ENCODE results near the gene COX5A. TPM values are rescaled to one million over a fixed set of nuclear protein-coding genes. Genes with fewer than 3 reads are reported as not detected.

Gene COX5A
- total and polyA plus RNA-seq, 7 donors: 73.7 to 1,227 (median 124) TPM

DNA sequence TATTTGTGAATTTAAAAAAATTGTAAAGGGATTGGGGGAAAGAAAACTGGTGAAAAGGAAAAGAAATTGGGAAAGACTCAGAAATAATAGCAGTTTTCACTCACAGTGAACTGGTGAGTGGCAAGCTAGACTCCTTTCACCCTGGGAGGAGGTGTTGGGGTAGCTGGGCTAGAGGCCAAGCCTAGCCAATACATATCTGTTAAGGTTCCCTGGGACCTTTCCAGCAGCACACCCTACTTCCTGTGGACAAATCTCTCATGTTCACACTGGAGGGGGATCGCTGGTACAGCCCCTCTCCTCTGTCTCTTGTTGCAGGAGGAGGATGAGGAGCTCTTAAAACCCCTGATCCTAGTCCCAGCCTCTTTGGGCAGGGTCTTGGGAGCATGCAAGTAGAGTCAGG lies 22.4 kb upstream of the COX5A start:
- no peak for DNase-seq
- Histone ChIP-seq H3K27ac (no peak overlapping the region), H3K4me1 (peaks cover 0 to 44% (median 38%) of the 10 kb centered on the region in 4 donors), H3K36me3 (no peaks in the 10 kb centered on the region), H3K9me3 (no peaks in the 10 kb centered on the region), H3K4me3 (no peak overlapping the region), H3K27me3 (peaks cover 20 to 40% (median 30%) of the 10 kb centered on the region in 3 donors)
- 68 to 83% methylated on average over 1 of the region's 1 CpG for WGBS, 2 donors
- TF ChIP-seq CTCF (IDR thresholded peaks at IDR 0.05) (no peak), EP300 (IDR thresholded peaks at IDR 0.05) (no peak), POLR2A (IDR thresholded peaks at IDR 0.05) (no peak), POLR2AphosphoS5 (IDR thresholded peaks at IDR 0.05) (no peak)
- intact Hi-C loops (cut with DNase I): no loop called here

DNA sequence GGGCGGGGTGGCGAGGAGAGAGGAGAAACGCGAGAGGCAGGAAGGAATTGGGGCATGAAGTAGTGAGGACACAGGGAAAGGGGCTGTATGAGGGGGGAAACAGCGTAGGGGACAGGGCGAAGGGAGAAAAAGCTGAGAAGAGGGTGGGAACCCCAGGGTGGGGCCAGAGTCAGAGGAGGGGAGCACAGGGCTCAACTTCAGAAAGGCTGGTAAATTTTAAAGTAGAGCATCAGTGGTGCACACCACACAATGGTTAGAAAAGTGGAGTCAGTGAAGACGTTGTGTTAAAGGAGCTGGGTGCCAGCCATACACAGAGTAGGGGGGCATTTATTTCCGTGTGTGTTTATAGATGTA lies 21.7 kb upstream of the COX5A start:
- WGBS, 2 donors: 22 to 33% methylated on average over 8 of the region's 8 CpGs
- no peaks in the 10 kb centered on the region for H3K9me3 ChIP-seq
- DNase-seq: no peak
- H3K4me1 ChIP-seq: peaks cover 0 to 51% (median 40%) of the 10 kb centered on the region in 4 donors
- intact Hi-C loops (cut with DNase I): loop anchor here (5.0 to 10.0 kb wide), 4 partner anchors 117 to 585 kb away; partner anchors contain the start of genes C15orf39 and ULK3
- H3K4me3 ChIP-seq: no peak overlapping the region
- H3K27me3 ChIP-seq: peaks cover 20 to 48% (median 30%) of the 10 kb centered on the region in 3 donors
- no peak for TF ChIP-seq POLR2AphosphoS5 (IDR thresholded peaks at IDR 0.05)
- TF ChIP-seq EP300 (IDR thresholded peaks at IDR 0.05): no peak
- no peak for TF ChIP-seq CTCF (IDR thresholded peaks at IDR 0.05)
- TF ChIP-seq POLR2A (IDR thresholded peaks at IDR 0.05): no peak
- no peak overlapping the region for H3K27ac ChIP-seq
- H3K36me3 ChIP-seq: no peaks in the 10 kb centered on the region

- Histone ChIP-seq H3K27ac (peak overlapping the region in 1 of 4 donors; percentile 35), H3K9me3 (no peaks in the 10 kb centered on the region), H3K27me3 (peaks cover 20 to 53% (median 30%) of the 10 kb centered on the region in 3 donors), H3K36me3 (no peaks in the 10 kb centered on the region), H3K4me1 (peaks cover 0 to 51% (median 40%) of the 10 kb centered on the region in 4 donors), H3K4me3 (peak overlapping the region in 3 of 4 donors; percentile 54 to 65 (median 59))
- no peak for TF ChIP-seq CTCF (IDR thresholded peaks at IDR 0.05)
- no peak for TF ChIP-seq POLR2AphosphoS5 (IDR thresholded peaks at IDR 0.05)
- no peak for TF ChIP-seq POLR2A (IDR thresholded peaks at IDR 0.05)
- TF ChIP-seq EP300 (IDR thresholded peaks at IDR 0.05): no peak
- intact Hi-C loops (cut with DNase I): loop anchor here (5.0 to 10.0 kb wide), 4 partner anchors 117 to 584 kb away; partner anchors contain the start of genes C15orf39 and ULK3
- no peak for DNase-seq
- 6 to 8% methylated on average over 47 of the region's 47 CpGs for WGBS, 2 donors
Measured at GRCh38 chr15:74958908-74959585, 21.2 kb upstream of the COX5A start.

DNA sequence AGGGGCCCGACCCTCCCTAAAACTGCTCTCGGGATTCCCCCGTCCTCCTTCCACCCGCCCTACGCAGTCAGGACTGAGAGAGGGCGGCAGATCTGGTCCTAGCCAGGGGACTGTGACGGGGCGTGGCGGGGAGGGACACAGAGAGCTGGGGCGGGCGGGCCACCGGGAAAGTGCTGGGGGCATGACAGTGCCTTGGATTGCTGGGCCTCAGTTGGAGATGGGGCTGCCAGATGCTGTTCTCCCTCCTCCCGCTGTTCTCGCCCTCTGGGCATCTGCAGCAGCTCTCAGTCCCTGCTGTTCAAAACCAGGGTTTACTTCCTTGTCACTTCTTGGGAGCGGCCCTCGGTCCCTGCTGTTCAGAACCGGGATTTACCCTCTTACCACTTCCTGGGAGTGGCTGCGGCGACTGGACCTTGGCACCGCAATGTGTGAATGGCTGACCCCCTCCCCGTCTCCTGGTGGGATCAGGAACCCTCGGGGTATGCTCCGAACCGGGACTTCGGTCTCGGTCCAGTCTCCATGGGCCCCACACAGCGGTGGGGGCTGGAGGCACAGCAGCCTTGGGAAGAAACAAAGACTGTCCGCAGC lies 20.5 kb upstream of the COX5A start:
- Histone ChIP-seq H3K4me3 (peak overlapping the region; percentile 2 to 65 (median 56)), H3K4me1 (peaks cover 0 to 51% (median 40%) of the 10 kb centered on the region in 4 donors), H3K27me3 (peaks cover 20 to 55% (median 30%) of the 10 kb centered on the region in 3 donors), H3K9me3 (no peaks in the 10 kb centered on the region), H3K36me3 (no peaks in the 10 kb centered on the region), H3K27ac (peak overlapping the region in 3 of 4 donors; percentile 3 to 35 (median 12))
- DNase-seq: peak; percentile 78
- TF ChIP-seq CTCF (IDR thresholded peaks at IDR 0.05): peak in 1 of 4 experiments; percentile 41
- peak in 1 of 4 donors; percentile 30 for TF ChIP-seq POLR2AphosphoS5 (IDR thresholded peaks at IDR 0.05)
- TF ChIP-seq EP300 (IDR thresholded peaks at IDR 0.05): no peak
- TF ChIP-seq POLR2A (IDR thresholded peaks at IDR 0.05): no peak
- WGBS, 2 donors: 1 to 2% methylated on average over 28 of the region's 28 CpGs
- intact Hi-C loops (cut with DNase I): loop anchor here (5.0 to 10.0 kb wide), 4 partner anchors 116 to 584 kb away; partner anchors contain the start of genes C15orf39 and ULK3
